Activated CD4-positive, alpha-beta T cell treated with anti-CD3 and anti-CD28 coated beads, Interleukin-2, amount 50 U/mL, for 4 hours (primary cell): ENCODE measurements around the gene EXTL1.

Experiments used
- DNase-seq, 2 experiments: peaks; one replicate each; pipeline ENCODE4 v3.0.0-alpha.2; 2020

EXTL1 gene

GRCh38 chr1:26075421-26076144, 54.0 kb downstream of the EXTL1 start:
- DNase-seq = no peak

GRCh38 chr1:26077524-26077923, 55.9 kb downstream of the EXTL1 start:
- no peak for DNase-seq

GRCh38 chr1:26078286-26079177, 57.0 kb downstream of the EXTL1 start:
- DNase-seq = no peak

- DNase-seq = no peak
Measured at GRCh38 chr1:26079178-26079563, 57.6 kb downstream of the EXTL1 start.

- DNase-seq = no peak
Measured at GRCh38 chr1:26079960-26080814, 58.6 kb downstream of the EXTL1 start.

GRCh38 chr1:26081267-26082019, 59.9 kb downstream of the EXTL1 start:
- no peak for DNase-seq

- no peak for DNase-seq
Measured at GRCh38 chr1:26082020-26082350, 60.4 kb downstream of the EXTL1 start.

GRCh38 chr1:26083208-26083607, 61.6 kb downstream of the EXTL1 start:
- no peak for DNase-seq

GRCh38 chr1:26084091-26084561, 62.6 kb downstream of the EXTL1 start:
- no peak for DNase-seq

- no peak for DNase-seq
Measured at GRCh38 chr1:26084844-26085243, 63.3 kb downstream of the EXTL1 start.
